Measurements from ENCODE around the gene CCK. TPM values are rescaled to one million over a fixed set of nuclear protein-coding genes. Genes with fewer than 3 reads are reported as not detected.

Gene CCK
- total and polyA plus RNA-seq, 4 donors, result 5.1 to 32.0 (median 24.6) TPM

DNA sequence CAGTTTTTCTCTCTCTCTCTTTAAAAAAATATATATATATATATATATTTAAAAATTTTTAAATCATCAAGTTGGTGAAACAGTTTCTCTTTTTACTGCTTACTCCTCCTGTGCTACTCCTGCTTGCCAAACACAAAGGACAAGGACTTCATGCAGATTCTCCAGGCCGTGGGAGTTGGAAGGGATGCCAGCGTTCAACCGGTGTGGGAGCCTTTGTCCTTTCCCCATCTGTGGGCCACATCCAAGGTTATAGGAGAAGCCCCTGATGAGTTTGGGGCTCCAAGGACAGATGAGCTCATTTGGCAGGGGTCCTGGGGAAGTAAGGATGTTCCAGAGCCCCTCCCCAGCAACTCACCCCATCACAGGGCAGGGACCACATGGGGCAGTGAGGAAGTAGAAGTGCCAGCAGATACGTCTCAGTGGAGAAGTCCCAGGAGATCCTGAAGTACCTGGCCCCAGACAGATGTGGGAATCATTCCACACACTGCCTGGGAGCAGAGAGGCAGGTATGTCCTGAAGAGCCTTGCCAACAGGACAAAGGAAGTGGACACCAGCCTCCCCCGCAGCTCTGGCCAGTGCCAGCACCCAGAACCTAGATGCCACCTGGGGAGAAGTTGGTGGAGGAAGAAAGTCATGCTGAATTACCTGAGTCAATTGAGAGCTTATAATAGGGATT, 36.6 kb downstream of the CCK start:
- DNase-seq (ENCODE audit: low read depth in 4 of 6, low spot score in 6 of 6), result no peak
- no peaks in the 10 kb centered on the region for H3K9me3 ChIP-seq (ENCODE audit: control insufficient read depth, insufficient read depth, low read length)
- H3K4me1 ChIP-seq (ENCODE audit: control insufficient read depth, insufficient read depth, low read length), result peaks cover 10% of the 10 kb centered on the region
- peaks cover 4% of the 10 kb centered on the region for H3K36me3 ChIP-seq (ENCODE audit: control insufficient read depth, insufficient read depth, low read length)
- no peaks in the 10 kb centered on the region for H3K27me3 ChIP-seq (ENCODE audit: control insufficient read depth, insufficient read depth, low read length)
- H3K27ac ChIP-seq (ENCODE audit: low read depth, low read length), result no peak overlapping the region
- 61% methylated on average over 4 of the region's 5 CpGs for WGBS (ENCODE audit: insufficient coverage)
- H3K4me3 ChIP-seq (ENCODE audit: low read depth, low read length), result no peak overlapping the region

DNA sequence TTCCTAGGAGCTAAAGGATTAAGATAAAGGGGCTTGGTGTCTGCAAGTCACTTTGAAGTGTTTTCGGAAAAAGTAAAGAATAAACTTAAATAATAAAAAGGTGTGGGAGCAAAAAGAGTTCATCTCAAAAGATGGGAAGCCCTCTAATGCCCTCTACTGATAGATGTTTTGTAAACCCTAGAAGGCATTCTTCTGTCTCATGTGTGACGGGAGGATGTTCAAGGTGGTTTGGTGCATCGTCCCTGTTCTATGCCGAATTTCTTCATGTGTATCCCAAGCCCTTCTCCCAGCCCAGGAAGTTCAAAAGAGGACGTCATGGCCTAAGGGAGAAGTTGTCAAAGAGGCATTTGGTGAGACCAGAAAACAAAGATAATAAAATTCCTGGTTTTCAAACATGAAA, 37.2 kb downstream of the CCK start:
- DNase-seq (ENCODE audit: low read depth in 4 of 6, low spot score in 6 of 6), result peak in 2 of 6 donors; percentile 15 to 37
- WGBS (ENCODE audit: insufficient coverage), result no CpG with 5 or more reads among the region's 5 CpGs
- H3K27me3 ChIP-seq (ENCODE audit: control insufficient read depth, insufficient read depth, low read length), result no peaks in the 10 kb centered on the region

GRCh38 chr3:42226470-42227425, 39.2 kb downstream of the CCK start:
- 83% methylated on average over 8 of the region's 11 CpGs for WGBS (ENCODE audit: insufficient coverage)
- peaks cover 11% of the 10 kb centered on the region for H3K4me1 ChIP-seq (ENCODE audit: control insufficient read depth, insufficient read depth, low read length)
- DNase-seq (ENCODE audit: low read depth in 4 of 6, low spot score in 6 of 6), result no peak
- H3K9me3 ChIP-seq (ENCODE audit: control insufficient read depth, insufficient read depth, low read length), result no peaks in the 10 kb centered on the region
- peaks cover 28% of the 10 kb centered on the region for H3K36me3 ChIP-seq (ENCODE audit: control insufficient read depth, insufficient read depth, low read length)
- H3K27ac ChIP-seq (ENCODE audit: low read depth, low read length), result no peak overlapping the region
- H3K27me3 ChIP-seq (ENCODE audit: control insufficient read depth, insufficient read depth, low read length), result no peaks in the 10 kb centered on the region
- no peak overlapping the region for H3K4me3 ChIP-seq (ENCODE audit: low read depth, low read length)

More for the DNA sequence above, 37.2 kb downstream of the CCK start:
- Histone ChIP-seq H3K27ac (ENCODE audit: low read depth, low read length) (no peak overlapping the region), H3K36me3 (ENCODE audit: control insufficient read depth, insufficient read depth, low read length) (peaks cover 9% of the 10 kb centered on the region), H3K4me3 (ENCODE audit: low read depth, low read length) (no peak overlapping the region), H3K9me3 (ENCODE audit: control insufficient read depth, insufficient read depth, low read length) (no peaks in the 10 kb centered on the region), H3K4me1 (ENCODE audit: control insufficient read depth, insufficient read depth, low read length) (peaks cover 10% of the 10 kb centered on the region)

- no peak overlapping the region for H3K4me3 ChIP-seq (ENCODE audit: low read depth, low read length)
- no peak for DNase-seq (ENCODE audit: low read depth in 4 of 6, low spot score in 6 of 6)
- peaks cover 32% of the 10 kb centered on the region for H3K36me3 ChIP-seq (ENCODE audit: control insufficient read depth, insufficient read depth, low read length)
- H3K27ac ChIP-seq (ENCODE audit: low read depth, low read length), result no peak overlapping the region
- peaks cover 18% of the 10 kb centered on the region for H3K4me1 ChIP-seq (ENCODE audit: control insufficient read depth, insufficient read depth, low read length)
- H3K27me3 ChIP-seq (ENCODE audit: control insufficient read depth, insufficient read depth, low read length), result no peaks in the 10 kb centered on the region
- H3K9me3 ChIP-seq (ENCODE audit: control insufficient read depth, insufficient read depth, low read length), result no peaks in the 10 kb centered on the region
- no CpG with 5 or more reads among the region's 5 CpGs for WGBS (ENCODE audit: insufficient coverage)
These were observed 40.3 kb downstream of the CCK start for GRCh38 chr3:42225486-42226363.

GRCh38 chr3:42224658-42225421, 41.1 kb downstream of the CCK start:
- WGBS (ENCODE audit: insufficient coverage), result 40% methylated on average over 7 of the region's 12 CpGs
- DNase-seq (ENCODE audit: low read depth in 4 of 6, low spot score in 6 of 6), result no peak
- Histone ChIP-seq H3K4me1 (ENCODE audit: control insufficient read depth, insufficient read depth, low read length) (peaks cover 23% of the 10 kb centered on the region), H3K27me3 (ENCODE audit: control insufficient read depth, insufficient read depth, low read length) (no peaks in the 10 kb centered on the region), H3K9me3 (ENCODE audit: control insufficient read depth, insufficient read depth, low read length) (no peaks in the 10 kb centered on the region), H3K27ac (ENCODE audit: low read depth, low read length) (no peak overlapping the region), H3K36me3 (ENCODE audit: control insufficient read depth, insufficient read depth, low read length) (peaks cover 39% of the 10 kb centered on the region), H3K4me3 (ENCODE audit: low read depth, low read length) (no peak overlapping the region)

DNA sequence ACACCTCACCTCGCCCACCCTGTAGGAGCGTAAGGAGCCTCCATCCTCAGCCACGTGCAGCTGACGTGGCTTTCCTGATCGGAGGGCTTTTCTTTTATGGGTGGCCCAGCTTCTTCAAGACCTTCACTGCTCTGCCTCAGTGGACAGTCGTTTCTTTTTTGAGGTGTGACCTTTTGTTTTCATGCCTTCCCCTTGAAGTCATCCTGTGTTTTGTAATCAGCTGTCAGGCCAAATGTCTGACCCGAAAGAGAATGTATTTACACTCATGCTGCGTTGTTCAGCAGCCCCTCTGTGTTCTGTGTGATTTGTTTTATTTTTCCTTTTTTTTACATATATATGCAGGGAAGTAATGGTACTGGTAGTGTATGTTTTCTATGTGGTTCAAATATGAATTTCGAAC, 41.8 kb downstream of the CCK start:
- no peaks in the 10 kb centered on the region for H3K27me3 ChIP-seq (ENCODE audit: control insufficient read depth, insufficient read depth, low read length)
- peaks cover 20% of the 10 kb centered on the region for H3K4me1 ChIP-seq (ENCODE audit: control insufficient read depth, insufficient read depth, low read length)
- H3K27ac ChIP-seq (ENCODE audit: low read depth, low read length), result no peak overlapping the region
- DNase-seq (ENCODE audit: low read depth in 4 of 6, low spot score in 6 of 6), result no peak
- peaks cover 41% of the 10 kb centered on the region for H3K36me3 ChIP-seq (ENCODE audit: control insufficient read depth, insufficient read depth, low read length)
- no peaks in the 10 kb centered on the region for H3K9me3 ChIP-seq (ENCODE audit: control insufficient read depth, insufficient read depth, low read length)
- WGBS (ENCODE audit: insufficient coverage), result 84% methylated on average over 4 of the region's 9 CpGs
- H3K4me3 ChIP-seq (ENCODE audit: low read depth, low read length), result no peak overlapping the region

DNA sequence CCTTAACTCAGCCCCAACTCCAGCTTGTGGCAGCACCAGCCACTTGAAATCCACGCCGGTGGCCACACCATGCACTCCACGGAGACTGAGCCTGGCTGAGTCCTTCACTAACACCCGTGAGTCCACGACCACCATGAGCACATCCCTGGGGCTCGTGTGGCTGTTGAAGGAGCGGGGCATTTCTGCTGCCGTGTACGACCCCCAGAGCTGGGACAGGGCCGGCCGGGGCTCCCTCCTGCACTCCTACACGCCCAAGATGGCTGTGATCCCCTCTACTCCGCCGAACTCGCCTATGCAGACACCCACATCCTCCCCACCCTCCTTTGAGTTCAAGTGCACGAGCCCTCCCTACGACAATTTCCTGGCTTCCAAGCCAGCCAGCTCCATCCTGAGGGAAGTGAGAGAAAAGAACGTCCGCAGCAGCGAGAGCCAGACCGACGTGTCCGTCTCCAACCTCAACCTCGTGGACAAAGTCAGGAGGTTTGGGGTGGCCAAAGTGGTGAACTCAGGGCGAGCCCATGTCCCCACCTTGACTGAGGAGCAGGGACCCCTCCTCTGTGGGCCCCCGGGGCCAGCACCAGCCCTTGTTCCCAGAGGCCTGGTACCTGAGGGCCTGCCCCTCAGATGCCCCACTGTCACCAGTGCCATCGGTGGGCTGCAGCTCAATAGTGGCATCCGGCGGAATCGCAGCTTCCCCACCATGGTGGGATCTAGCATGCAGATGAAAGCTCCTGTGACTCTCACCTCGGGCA, 42.9 kb downstream of the CCK start:
- Histone ChIP-seq H3K36me3 (ENCODE audit: control insufficient read depth, insufficient read depth, low read length) (peaks cover 41% of the 10 kb centered on the region), H3K27me3 (ENCODE audit: control insufficient read depth, insufficient read depth, low read length) (no peaks in the 10 kb centered on the region), H3K9me3 (ENCODE audit: control insufficient read depth, insufficient read depth, low read length) (no peaks in the 10 kb centered on the region), H3K4me1 (ENCODE audit: control insufficient read depth, insufficient read depth, low read length) (peaks cover 20% of the 10 kb centered on the region), H3K4me3 (ENCODE audit: low read depth, low read length) (no peak overlapping the region), H3K27ac (ENCODE audit: low read depth, low read length) (no peak overlapping the region)
- WGBS (ENCODE audit: insufficient coverage), result 96% methylated on average over 27 of the region's 31 CpGs
- no peak for DNase-seq (ENCODE audit: low read depth in 4 of 6, low spot score in 6 of 6)

DNA sequence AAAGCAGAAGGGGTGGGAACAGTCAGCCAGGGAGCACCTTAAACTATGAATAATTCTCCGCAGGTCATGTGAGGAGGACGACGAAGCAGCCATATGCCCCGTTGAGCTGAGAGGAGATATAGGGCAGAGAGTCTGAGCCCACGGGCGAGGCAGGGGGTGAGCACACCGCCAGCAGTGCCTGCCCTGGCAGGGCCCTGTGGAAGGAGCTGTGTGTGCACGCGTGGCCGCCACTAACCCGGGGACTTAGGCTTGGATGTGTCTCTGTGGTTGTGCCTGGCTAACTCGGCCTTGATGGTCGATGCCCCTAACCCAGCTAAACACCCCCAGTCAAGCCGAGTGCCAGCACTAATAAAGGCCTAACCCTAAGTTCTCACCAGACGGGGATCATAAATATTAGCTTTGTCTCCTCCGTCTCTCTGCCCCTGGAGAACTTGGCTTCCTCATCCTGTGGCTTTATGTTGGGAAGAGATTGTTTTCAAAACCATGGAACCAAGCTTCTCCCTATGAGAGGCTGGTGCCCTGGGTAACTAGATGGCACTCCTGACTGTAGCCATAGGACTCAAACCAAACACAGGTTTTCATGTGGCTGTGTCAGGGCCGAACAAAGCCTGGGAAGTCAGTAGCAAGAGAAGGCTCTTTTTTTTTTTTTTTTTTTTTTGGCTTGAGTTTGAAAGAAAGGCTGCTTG, 45.4 kb downstream of the CCK start:
- WGBS (ENCODE audit: insufficient coverage), result 83% methylated on average over 11 of the region's 17 CpGs
- Histone ChIP-seq H3K9me3 (ENCODE audit: control insufficient read depth, insufficient read depth, low read length) (no peaks in the 10 kb centered on the region), H3K4me1 (ENCODE audit: control insufficient read depth, insufficient read depth, low read length) (peaks cover 20% of the 10 kb centered on the region), H3K27ac (ENCODE audit: low read depth, low read length) (peak overlapping the region; percentile 16), H3K4me3 (ENCODE audit: low read depth, low read length) (no peak overlapping the region), H3K27me3 (ENCODE audit: control insufficient read depth, insufficient read depth, low read length) (no peaks in the 10 kb centered on the region), H3K36me3 (ENCODE audit: control insufficient read depth, insufficient read depth, low read length) (peaks cover 45% of the 10 kb centered on the region)
- DNase-seq (ENCODE audit: low read depth in 4 of 6, low spot score in 6 of 6), result peak in 5 of 6 donors; percentile 17 to 68 (median 43)

All from spinal cord (tissue), 10 donors.